Upper lobe of left lung (tissue), 6 donors: ENCODE results near the gene ICAM1. TPM values are rescaled to one million over a fixed set of nuclear protein-coding genes. Genes with fewer than 3 reads are reported as not detected.

Experiments used
- ATAC-seq, 2 donors: fragments of 200-7000 bp; cut with Tn5 transposase; one replicate each; pipeline ENCODE4 v1.9.1; 2022; ENCODE audit warnings: mild to moderate bottlenecking in 2 of 2, moderate library complexity in 2 of 2; ENCODE audit not compliant: low FRiP score in 2 of 2
- DNase-seq, 2 donors: peaks; one replicate each; pipeline ENCODE4 v3.0.0-alpha.2; 2019 to 2020
- H3K27ac ChIP-seq, 4 donors: fragments of 200-600 bp; sonication (generic); one replicate each; pipeline ENCODE4 v1.5.1; 2016 to 2019
- H3K27me3 ChIP-seq, 4 donors: fragments of 200-600 bp; sonication (generic); one replicate each; pipeline ENCODE4 v1.5.1; 2017 to 2019
- H3K36me3 ChIP-seq, 4 donors: fragments of 200-600 bp; sonication (generic); one replicate each; pipeline ENCODE4 v1.5.1; 2016 to 2019
- H3K4me1 ChIP-seq, 4 donors: fragments of 200-600 bp; sonication (generic); one replicate each; pipeline ENCODE4 v1.5.1; 2018 to 2019
- H3K4me3 ChIP-seq, 4 donors: fragments of 200-600 bp; sonication (generic); one replicate each; pipeline ENCODE4 v1.5.1; 2017 to 2019; ENCODE audit warnings: mild to moderate bottlenecking in 2 of 4, moderate library complexity in 1 of 4
- H3K9me3 ChIP-seq, 4 donors: fragments of 200-600 bp; sonication (generic); one replicate each; pipeline ENCODE4 v1.5.1; 2018 to 2019
- CTCF ChIP-seq, 6 experiments: fragments of 450-650 bp in 4 of 6; fragments of 200-600 bp in 2 of 6; sonication (generic) in 2 of 6; IDR thresholded peaks; one replicate each; pipeline ENCODE4 v1.5.1; 2016 to 2019; ENCODE audit warnings: antibody characterized with exemption in 6 of 6
- EP300 ChIP-seq, 4 donors: sonication (generic); formaldehyde crosslinking; IDR thresholded peaks; one replicate each; pipeline ENCODE4 v1.5.1; 2017; ENCODE audit warnings: antibody characterized with exemption in 4 of 4, control low read depth in 2 of 4
- POLR2A ChIP-seq, 4 donors: fragments of 450-650 bp; IDR thresholded peaks; one replicate each; pipeline ENCODE4 v1.5.1; 2016 to 2017; ENCODE audit warnings: antibody characterized with exemption in 4 of 4, mild to moderate bottlenecking in 2 of 4
- POLR2AphosphoS5 ChIP-seq, 2 donors: sonication (generic); formaldehyde crosslinking; IDR thresholded peaks; one replicate each; pipeline ENCODE4 v1.5.1; 2017; ENCODE audit warnings: antibody characterized with exemption in 2 of 2
- WGBS, 2 donors: methylation state at CpG; one replicate each; pipeline ENCODE4 v1.1.5; 2017 to 2018; 5-methylcytosine and 5-hydroxymethylcytosine counted together
- total RNA-seq, 6 donors: library from RNA; depleted of rRNA in 4 of 6; stranded (reverse); fragments of >200 nt in 4 of 6; gene quantifications; one replicate each; pipeline versions ENCODE4 v1.1.0 to v1.2.1, GENCODE V29; 2016 to 2021
- donor health status: DM: no; HTN: no; CAD: no; lungs with moderate emphysema.
- donor health status: DM: no; HTN: yes; CAD: no; lungs with severe emphysema.

The ICAM1 gene
- total RNA-seq, 6 donors from 2014 or later: 190 to 791 (median 356) TPM

GRCh38 chr19:10291554-10292205 is 20.8 kb downstream of the ICAM1 start:
- 1 to 6% methylated on average over 19 to 49 of the region's 49 CpGs for WGBS, 2 donors
- H3K27me3 ChIP-seq: peaks cover 0 to 50% (median 23%) of the 10 kb centered on the region in 4 donors
- peak in 1 of 2 donors; percentile 5 for ATAC-seq
- TF ChIP-seq POLR2A (IDR thresholded peaks at IDR 0.05) (no peak), POLR2AphosphoS5 (IDR thresholded peaks at IDR 0.05) (no peak), EP300 (IDR thresholded peaks at IDR 0.05) (no peak), CTCF (IDR thresholded peaks at IDR 0.05) (no peak)
- peaks cover 88 to 96% (median 93%) of the 10 kb centered on the region in 4 donors for H3K4me1 ChIP-seq
- H3K36me3 ChIP-seq: no peaks in the 10 kb centered on the region
- H3K4me3 ChIP-seq: peak overlapping the region in 3 of 4 donors; percentile 39 to 64 (median 54)
- peak in 1 of 2 donors; percentile 91 for DNase-seq
- no peaks in the 10 kb centered on the region for H3K9me3 ChIP-seq
- peak overlapping the region; percentile 37 to 82 (median 66) for H3K27ac ChIP-seq

- TF ChIP-seq POLR2AphosphoS5 (IDR thresholded peaks at IDR 0.05): peak in 1 of 2 donors; percentile 6
- no peak for TF ChIP-seq EP300 (IDR thresholded peaks at IDR 0.05)
- Histone ChIP-seq H3K27ac (peak overlapping the region; percentile 37 to 82 (median 66)), H3K27me3 (peaks cover 0 to 50% (median 23%) of the 10 kb centered on the region in 4 donors), H3K4me1 (peaks cover 82 to 90% (median 87%) of the 10 kb centered on the region in 4 donors), H3K9me3 (no peaks in the 10 kb centered on the region), H3K36me3 (no peaks in the 10 kb centered on the region), H3K4me3 (peak overlapping the region in 3 of 4 donors; percentile 39 to 64 (median 54))
- WGBS, 2 donors: 1 to 7% methylated on average over 15 to 28 of the region's 45 CpGs
- peak; percentile 79 to 89 for ATAC-seq
- peak; percentile 96 to 98 for DNase-seq
Observed at GRCh38 chr19:10292206-10292788, 21.4 kb downstream of the ICAM1 start.

- WGBS, 2 donors: 37 to 45% methylated on average over 28 to 40 of the region's 56 CpGs
- no peaks in the 10 kb centered on the region for H3K36me3 ChIP-seq
- TF ChIP-seq POLR2A (IDR thresholded peaks at IDR 0.05) (peak in 1 of 4 donors; percentile 48), POLR2AphosphoS5 (IDR thresholded peaks at IDR 0.05) (no peak)
- H3K4me3 ChIP-seq: peak overlapping the region; percentile 3 to 64 (median 46)
- H3K4me1 ChIP-seq: peaks cover 77 to 83% (median 80%) of the 10 kb centered on the region in 4 donors
- no peaks in the 10 kb centered on the region for H3K9me3 ChIP-seq
- peak overlapping the region in 2 of 4 donors; percentile 11 to 73 for H3K27ac ChIP-seq
- peaks cover 0 to 50% (median 23%) of the 10 kb centered on the region in 4 donors for H3K27me3 ChIP-seq
- DNase-seq (peak; percentile 47 to 87), ATAC-seq (no peak)
Observed at GRCh38 chr19:10292789-10293636, 22.1 kb downstream of the ICAM1 start.

GRCh38 chr19:10293637-10294367 is 22.9 kb downstream of the ICAM1 start:
- ATAC-seq (no peak), DNase-seq (peak in 1 of 2 donors; percentile 67)
- Histone ChIP-seq H3K27me3 (peaks cover 0 to 46% (median 23%) of the 10 kb centered on the region in 4 donors), H3K9me3 (no peaks in the 10 kb centered on the region), H3K4me3 (peak overlapping the region in 1 of 4 donors; percentile 54), H3K36me3 (no peaks in the 10 kb centered on the region), H3K4me1 (peaks cover 69 to 75% (median 72%) of the 10 kb centered on the region in 4 donors), H3K27ac (no peak overlapping the region)
- 71% methylated on average over 11 to 48 of the region's 49 CpGs for WGBS, 2 donors
- no peak for TF ChIP-seq EP300 (IDR thresholded peaks at IDR 0.05)
- no peak for TF ChIP-seq POLR2AphosphoS5 (IDR thresholded peaks at IDR 0.05)
- no peak for TF ChIP-seq POLR2A (IDR thresholded peaks at IDR 0.05)
- no peak for TF ChIP-seq CTCF (IDR thresholded peaks at IDR 0.05)

- H3K4me1 ChIP-seq: peaks cover 64 to 69% (median 67%) of the 10 kb centered on the region in 4 donors
- 21 to 48% methylated on average over 12 to 25 of the region's 25 CpGs for WGBS, 2 donors
Observed at GRCh38 chr19:10294368-10294697, 23.4 kb downstream of the ICAM1 start.

More at GRCh38 chr19:10294368-10294697, 23.4 kb downstream of the ICAM1 start:
- DNase-seq (peak in 1 of 2 donors; percentile 85), ATAC-seq (no peak)
- Histone ChIP-seq H3K4me3 (no peak overlapping the region), H3K9me3 (no peaks in the 10 kb centered on the region), H3K27ac (no peak overlapping the region), H3K36me3 (no peaks in the 10 kb centered on the region), H3K27me3 (peaks cover 0 to 43% (median 23%) of the 10 kb centered on the region in 4 donors)
- TF ChIP-seq EP300 (IDR thresholded peaks at IDR 0.05): no peak
